HG03108 (cell line): ENCODE data around the gene E2F1.
"Not testable (repeated sequence)": the region's sequence is repeated elsewhere in the genome, so short reads cannot be mapped to it uniquely, and the experiment has no call there.

Source experiments
- ATAC-seq: cut with Tn5 transposase; IDR thresholded peaks from one replicate; pipeline ENCODE4 v1.9.1; 2021; ENCODE audit warnings: moderate library complexity; ENCODE audit not compliant: unreplicated experiment

The E2F1 gene

DNA sequence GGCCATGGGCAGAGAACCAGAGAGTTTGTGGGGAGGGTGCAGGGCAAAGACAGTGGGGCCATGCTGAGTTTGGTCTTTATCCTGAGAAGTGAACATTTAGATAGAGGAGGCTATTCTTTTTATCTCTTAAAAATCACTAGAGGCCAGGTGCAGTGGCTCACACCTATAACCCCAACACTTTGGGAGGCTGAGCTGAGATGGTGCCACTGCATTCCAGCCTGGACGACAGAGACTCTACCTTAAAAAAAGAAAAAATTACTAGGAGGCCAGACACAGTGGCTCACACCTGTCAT, 25.2 kb upstream of the E2F1 start:
- ATAC-seq = no peak

DNA sequence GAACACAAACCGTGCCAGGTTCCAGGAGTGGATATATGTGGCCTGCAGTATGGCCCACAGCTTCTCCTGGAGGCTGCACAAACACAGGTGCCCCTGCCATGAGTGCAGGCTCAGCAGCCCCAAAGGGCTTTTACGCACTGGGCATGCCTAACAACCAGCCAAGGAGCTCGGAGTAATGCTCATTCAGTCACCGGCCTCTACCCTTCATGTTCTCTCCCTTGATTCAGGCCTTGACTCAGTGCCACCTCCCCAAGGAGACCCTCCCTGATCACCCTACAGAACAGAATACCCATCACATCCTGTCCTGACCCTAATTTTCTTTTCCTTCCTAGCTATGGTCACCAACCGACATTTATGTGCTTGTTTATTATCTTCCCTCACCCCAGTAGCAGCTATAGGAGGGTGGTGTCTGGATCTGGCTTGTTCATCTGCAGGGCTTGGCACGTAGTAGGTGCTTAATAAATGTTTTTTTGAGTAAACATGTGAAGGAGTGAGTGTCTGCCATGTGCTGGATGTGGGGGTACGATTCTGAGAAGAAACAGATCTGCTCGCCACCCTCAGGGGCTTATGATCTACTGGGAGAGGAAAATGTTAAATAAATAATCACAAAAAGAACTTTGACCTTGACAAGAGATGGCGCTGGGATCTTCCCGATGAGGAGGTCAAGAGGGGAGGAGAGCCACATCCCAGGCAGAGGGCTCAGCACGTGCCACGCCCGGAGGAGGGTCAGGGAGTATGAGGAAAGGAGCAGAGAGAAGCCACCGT, 24.7 kb upstream of the E2F1 start:
- no peak for ATAC-seq

DNA sequence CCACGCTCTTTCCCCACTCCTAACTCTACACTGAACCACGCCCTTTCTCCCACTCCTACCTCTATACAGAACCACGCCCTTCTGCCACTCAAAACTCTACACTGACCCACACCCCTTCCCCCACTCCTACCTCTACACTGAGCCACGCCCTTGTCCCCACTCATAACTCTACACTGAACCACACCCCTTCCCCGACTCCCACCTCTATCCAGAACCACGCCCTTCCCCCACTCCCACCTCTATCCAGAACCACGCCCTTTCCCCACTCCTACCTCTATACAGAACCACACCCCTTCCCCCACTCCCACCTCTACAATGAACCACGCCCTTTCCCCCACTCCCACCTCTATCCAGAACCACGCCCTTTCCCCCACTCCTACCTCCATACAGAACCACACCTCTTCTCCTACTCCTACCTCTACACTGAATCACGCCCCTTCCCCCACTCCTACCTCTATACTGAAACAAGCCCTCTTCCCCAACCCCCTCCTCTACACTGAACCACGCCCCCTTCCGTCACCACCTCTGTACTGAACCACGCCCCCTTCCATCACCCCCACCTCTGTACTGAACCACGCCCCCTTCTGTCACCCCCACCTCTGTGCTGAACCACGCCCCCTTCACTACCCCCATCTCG, 23.8 kb upstream of the E2F1 start:
- ATAC-seq = no peak

DNA sequence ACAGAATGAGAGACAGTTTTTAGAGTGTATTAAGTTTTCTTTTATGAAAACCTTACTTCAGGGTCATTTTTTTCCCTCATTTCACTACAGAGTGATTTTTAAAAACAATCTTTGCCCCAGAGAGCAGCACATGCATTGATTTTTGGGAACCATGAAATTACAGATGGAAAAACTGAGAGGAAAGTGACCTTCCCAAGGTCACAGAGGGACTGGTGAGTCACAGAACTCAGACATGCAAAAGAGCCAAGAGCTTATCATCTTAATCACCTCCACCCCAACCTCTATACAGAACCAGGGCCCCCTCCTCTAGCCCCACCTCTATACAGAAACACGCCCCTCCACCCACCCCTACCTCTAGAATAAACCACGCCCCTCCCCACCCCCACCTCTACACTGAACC, 23.2 kb upstream of the E2F1 start:
- no peak for ATAC-seq

DNA sequence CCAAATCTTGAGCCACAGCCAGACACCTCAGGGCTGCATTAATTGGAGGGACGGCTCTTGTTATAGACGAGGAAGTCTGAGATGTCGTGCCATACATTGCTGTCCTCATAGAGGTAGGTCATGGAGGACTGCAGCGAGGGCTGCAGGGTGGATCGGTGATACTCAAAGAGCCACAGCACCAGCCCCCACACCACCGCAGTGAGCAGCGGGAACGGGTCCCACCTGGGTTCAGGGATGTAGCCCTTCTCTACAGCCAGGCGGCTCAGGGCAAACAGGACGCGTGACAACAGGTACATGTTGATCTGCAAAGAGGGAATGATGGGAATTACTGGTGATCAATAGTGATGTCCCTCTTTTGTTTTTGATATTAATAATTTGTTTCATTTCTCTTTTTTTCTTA, 21.5 kb upstream of the E2F1 start:
- ATAC-seq = no peak

DNA sequence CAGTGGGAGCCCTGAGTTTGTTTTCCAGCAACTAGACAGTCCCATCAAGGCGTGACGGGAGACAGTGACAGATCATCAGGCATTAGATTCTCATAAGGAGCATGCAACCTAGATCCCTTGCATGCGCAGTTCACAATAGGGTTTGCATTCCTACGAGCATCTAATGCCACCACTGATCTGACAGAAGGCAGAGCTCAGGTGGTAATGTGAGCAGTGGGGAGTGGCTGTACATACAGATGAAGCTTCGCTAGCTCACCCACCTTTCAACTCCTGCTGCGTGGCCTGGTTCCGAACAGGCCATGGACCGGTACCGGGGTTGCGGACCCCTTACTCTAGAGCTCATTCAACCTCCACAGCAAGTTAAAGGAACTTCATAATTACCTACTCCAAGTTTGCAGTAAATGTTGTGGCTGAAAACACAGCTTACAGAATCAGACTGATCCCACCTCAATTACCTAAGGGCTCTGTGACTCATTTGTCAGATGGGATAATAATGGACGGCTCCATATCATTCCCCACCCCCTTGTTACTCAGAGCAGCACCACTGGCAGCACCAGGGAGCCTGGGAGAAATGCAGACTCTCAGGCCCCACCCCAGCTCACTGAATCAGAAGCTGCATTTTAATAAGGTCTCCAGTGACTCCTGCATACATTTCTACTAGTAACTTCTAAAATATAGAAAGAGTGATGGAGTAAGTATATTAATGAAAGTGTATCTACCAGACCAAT, 18.2 kb upstream of the E2F1 start:
- no peak for ATAC-seq

DNA sequence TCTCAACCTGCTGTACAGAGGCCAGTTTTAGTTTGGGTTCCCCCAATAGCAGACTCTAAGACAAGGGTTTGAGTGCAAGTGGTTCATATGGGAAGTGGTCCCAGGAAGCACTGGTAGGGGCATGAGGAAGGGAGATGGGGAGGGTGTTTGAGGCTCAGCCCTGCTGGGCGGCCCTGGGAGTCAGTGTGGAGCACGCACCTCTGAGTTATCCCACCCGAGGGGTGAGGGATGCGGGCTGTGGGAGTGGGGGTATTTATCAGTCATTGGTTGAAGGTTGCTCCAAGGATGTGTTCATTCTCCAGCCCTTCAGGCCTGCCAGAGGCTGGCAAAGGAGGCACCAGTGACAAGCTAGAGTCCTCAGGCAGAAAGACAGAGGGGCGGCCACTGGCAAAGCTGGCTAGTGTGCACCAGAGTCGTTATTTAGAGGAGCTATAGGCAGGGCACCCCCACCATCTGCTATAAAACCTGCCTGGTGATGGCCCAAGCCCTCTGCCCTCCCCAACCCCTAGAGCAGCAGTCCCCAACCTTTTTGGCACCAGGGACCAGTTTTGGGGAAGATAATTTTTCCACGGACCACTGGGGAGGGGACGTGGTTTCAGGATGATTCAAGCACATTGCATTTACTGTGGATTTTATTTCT, 17.4 kb upstream of the E2F1 start:
- ATAC-seq = no peak

DNA sequence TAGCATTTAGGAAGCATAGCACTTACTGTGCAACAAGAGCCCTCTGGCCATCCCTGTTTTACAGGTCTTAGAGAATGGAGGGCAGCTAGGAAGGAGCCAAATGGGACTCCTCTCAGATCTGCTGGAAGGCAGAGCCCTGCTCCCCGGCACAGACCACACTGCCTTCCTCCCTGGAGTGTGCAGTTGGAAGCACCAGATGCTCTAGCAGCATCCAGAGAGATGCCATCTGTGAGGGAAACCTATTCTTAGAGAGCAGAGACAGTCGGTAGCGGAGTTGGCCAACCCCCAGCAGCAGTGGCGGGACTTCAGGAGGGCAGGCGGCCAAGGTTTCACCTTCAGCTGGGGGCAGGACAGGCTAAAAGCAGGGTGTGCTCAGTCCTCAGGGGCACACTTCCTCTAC, 16.7 kb upstream of the E2F1 start:
- no peak for ATAC-seq

DNA sequence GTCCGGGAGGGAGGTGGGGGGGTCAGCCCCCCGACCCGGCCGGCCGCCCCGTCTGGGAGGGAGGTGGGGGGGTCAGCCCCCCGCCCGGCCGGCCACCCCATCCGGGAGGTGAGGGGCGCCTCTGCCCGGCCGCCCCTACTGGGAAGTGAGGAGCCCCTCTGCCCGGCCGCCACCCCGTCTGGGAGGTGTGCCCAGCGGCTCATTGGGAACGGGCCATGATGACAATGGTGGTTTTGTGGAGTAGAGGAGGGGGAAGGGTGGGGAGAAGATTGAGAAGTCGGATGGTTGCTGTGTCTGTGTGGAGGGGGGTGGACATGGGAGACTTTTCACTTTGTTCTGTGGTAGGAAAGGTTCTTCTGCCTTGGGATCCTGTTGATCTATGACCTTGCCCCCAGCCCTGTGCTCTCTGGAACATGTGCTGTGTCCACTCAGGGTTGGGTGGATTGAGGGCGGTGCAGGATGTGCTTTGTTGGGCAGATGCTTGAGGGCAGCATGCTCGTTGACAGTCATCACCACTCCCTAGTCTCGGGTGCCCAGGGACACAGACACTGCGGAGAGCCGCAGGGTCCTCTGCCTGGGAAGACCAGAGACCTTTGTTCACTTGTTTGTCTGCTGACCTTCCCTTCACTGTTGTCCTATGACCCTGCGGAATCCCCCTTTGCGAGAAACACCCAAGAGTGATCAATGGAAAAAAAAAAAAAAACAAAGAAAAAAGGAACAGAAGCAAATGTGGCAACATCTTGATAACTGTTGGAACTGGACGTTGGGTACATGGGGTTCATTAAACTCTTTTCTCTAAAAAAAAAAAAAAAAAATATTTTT, 15.7 kb upstream of the E2F1 start:
- no peak for ATAC-seq

DNA sequence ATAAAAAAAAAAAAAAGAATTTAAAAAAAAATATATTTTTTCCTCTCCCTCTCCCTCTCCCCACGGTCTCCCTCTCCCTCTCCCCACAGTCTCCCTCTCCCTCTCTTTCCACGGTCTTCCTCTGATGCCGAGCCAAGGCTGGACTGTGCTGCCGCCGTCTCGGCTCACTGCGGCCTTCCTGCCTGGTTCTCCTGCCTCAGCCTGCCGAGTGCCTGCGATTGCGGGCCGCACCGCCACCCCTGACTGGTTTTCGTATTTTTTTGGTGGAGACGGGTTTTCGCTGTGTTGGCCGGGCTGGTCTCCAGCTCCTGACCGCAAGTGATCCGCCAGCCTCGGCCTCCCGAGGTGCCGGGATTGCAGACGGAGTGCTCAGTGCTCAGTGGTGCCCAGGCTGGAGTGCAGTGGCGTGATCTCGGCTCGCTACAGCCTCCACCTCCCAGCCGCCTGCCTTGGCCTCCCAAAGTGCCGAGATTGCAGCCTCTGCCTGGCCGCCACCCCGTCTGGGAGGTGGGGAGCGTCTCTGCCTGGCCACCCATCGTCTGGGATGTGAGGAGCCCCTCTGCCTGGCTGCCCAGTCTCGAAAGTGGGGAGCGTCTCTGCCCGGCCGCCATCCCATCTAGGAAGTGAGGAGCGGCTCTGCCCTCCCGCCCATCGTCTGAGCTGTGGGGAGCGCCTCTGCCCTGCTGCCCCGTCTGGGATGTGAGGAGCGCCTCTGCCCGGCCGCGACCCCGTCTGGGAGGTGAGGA, 14.7 kb upstream of the E2F1 start:
- not testable (repeated sequence) for ATAC-seq

DNA sequence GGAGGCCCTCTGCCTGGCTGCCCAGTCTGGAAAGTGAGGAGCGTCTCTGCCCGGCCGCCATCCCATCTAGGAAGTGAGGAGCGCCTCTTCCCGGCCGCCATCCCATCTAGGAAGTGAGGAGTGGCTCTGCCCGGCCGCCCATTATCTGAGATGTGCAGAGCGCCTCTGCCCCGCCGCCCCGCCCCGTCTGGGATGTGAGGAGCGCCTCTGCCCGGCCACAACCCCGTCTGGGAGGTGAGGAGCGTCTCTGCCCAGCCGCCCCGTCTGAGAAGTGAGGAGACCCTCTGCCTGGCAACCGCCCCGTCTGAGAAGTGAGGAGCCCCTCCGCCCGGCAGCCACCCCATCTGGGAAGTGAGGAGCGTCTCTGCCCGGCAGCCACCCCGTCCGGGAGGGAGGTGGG, 12.8 kb upstream of the E2F1 start:
- not testable (repeated sequence) for ATAC-seq

DNA sequence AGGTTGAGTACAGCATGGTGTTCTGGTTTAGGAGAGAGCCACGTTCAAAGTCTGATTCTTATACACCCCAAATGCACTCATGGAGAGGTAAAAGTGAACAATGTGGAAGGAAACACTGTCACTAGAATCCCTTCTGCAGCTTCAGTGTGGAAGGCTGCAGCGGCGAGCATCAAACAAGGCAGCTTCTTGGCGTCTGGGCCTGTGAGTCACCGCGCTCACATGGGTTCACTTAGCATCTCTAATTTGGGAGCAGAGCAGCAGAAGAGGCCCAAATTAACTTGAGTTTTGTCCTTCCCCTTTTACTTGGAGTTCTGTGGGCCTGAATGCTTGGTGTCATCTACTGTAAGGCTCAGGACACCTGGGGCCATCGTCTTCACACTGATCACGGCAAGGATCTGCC, 10.9 kb upstream of the E2F1 start:
- no peak for ATAC-seq

DNA sequence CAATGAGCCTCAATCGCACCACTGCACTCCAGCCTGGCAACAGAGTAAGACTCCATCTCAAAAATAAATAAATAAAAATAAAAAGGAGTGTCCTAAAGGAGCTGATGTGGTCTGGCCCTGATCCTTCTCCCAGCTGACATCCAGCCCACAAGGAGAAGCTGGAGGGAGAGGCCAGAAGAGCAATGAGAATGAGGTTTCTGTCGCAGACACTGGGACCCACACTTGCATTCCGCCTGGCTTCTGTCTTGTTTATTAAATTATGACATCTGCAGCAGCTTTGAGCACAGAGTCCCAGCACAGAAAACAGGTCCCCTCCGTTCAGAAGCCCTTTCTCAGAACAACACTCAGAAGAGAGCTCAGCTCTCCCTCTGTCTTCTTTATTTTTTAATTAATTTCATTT, 10.3 kb upstream of the E2F1 start:
- ATAC-seq = no peak

DNA sequence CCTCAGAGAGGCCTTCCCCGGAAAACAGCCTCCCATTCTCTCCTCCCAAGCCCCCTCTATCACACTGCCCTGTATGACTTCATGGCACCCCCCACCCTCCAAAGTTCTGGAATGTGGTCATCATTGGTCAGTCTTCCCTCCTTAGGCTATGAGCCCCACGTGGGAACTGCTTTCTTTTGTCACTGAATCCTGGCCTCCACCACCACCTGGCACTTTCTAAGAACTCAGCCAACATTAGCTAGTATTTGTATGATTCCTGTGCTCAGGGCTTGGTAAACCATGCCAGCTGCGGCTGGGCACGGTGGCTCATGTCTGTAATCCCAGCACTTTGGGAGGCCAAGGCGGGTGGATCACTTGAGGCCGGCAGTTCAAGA, 8.4 kb upstream of the E2F1 start:
- no peak for ATAC-seq

DNA sequence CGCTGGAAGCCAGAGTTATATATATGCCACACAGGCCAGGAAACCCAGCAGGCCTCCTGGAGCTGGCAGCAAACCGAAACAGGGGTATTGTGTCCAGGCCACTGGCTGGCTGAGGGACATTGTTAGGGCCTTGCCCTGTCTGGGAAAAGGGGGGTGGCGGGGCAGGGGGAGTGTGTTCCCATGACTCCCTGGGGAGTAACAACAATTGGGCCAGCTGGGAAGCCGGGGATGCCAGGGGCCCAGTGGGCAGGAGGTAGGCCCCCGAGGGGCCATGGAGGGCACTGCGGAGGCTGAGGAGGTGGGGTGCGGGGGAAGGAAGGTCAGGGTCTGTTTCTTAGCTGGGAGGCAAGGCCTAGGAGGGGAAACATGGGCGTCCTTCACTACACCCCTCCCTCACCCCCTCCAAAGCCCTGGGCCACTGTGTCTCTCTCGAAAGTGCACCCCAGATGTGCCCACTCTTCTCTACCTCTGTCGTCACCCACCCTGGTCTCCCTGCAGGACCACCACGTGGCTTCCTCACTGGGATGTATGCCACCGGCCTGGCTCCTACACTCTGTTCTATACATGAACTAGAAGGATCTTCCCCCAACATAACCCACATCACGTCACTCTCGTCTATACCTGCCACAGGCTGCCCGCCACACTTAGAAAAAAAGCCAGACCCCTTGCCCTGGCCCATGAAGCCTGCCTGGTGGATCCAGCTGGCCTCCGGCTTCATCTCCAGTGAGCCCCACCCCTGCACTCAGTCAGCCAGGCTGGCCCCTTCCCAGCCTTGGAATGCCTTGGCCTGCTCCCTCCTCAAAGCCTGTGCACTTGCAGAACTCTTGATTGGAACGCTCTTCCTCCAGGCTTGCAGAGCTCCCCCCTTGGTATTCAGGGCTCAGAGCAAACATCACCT, 7.8 kb upstream of the E2F1 start:
- ATAC-seq = no peak

DNA sequence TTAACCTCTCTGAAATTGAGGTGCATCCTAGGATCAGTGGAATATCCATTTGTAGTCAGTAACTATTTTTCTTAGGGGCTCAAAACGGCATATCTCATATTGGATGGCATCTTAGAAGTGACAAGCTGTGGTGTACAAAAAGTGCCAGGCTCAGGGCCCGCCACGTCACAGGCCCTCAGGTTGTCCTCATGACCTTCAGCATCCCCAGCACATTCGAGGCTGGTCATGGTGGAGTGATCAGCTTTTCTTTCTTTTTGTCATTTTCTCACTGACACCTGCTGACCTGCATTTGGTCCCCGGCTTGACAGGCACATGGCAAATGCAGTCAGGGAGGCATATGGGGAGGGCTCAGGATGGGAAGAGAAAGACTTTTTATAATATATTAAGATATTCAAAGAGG, 7.1 kb upstream of the E2F1 start:
- no peak for ATAC-seq

DNA sequence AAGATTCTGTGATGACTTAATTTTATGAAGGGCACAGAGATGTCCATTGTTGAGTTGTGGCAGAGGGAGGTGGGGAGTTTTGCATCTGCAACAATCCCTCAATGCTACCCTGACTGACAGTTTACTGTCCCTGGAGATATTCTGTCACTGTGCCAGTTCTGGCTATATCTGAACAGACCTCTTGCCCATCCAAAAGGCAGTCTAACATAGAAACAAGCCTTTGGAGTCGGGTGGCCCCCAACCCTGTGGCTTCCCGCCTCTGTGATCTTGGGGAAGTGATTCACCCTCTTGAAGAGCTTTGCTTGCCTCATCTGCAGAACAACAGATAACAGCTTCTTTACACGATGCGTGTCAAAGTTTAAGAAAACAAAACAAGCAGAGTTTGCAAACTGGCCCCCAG, 3.8 kb upstream of the E2F1 start:
- no peak for ATAC-seq

DNA sequence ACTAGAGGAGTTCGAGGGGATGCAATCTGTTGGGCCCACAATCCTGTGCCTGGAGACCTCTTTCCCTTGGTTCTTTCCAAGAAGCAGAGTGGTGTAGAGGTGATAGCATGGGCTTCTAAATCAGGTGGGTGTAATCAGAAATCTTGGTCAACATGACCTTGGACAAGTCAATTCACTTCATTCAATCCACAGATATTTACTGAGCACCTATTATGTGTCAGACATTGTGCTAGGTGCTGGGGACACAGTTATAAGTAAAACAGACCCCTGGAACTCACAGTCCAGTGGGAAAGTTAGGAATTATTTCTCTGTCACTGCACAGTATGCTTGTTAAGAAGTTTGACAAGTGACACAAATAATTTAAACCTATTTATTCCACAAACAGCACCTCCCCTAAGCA, 3.3 kb upstream of the E2F1 start:
- ATAC-seq = no peak

DNA sequence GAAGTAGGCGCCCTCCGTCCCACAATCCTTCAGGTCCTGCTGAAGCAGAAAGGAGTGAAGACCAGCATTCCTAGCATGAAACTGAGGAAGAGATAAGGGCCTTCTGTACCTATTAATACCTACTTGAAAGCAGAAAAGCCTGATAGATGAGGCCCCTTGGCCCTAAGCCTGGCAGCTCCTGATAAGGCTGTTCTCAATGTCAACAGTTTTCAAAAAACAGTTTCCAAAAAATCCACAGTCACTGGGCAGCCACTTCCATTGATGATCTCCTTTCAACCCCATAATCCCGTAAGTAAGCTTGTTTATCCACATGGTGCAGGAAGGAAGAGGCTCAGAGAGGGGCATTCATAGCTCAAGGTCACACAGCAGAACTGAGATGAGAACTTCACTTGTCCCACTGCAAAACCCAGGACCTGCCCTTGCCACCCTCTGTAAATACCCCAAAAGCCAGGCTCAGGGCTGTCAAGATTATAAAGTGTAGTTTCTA, 2.8 kb upstream of the E2F1 start:
- ATAC-seq = no peak
